Activated CD4-positive, alpha-beta memory T cell treated with anti-CD3 and anti-CD28 coated beads for 36 hours (primary cell): ENCODE data around the gene ABCC10. TPM values are rescaled to one million over a fixed set of nuclear protein-coding genes. Genes with fewer than 3 reads are reported as not detected.
"Not testable (repeated sequence)": the region's sequence is repeated elsewhere in the genome, so short reads cannot be mapped to it uniquely, and the experiment has no call there.

ENCODE experiments used
- CTCF ChIA-PET: fragments of 350-600 bp; sonication (Branson Sonifier 250); formaldehyde crosslinking; loops from one replicate; lab custom pipeline; 2021; ENCODE audit warnings: antibody characterized with exemption, inconsistent platforms; lab: Charles Lee
- POLR2A ChIA-PET: fragments of 350-600 bp; sonication (Branson Sonifier 250); formaldehyde crosslinking; loops from one replicate; lab custom pipeline; 2021; ENCODE audit warnings: antibody characterized with exemption; lab: Charles Lee
- DNase-seq: peaks from one replicate; pipeline ENCODE4 v3.0.0-alpha.2; 2020
- H3K27ac Mint-ChIP-seq: one replicate; pipeline ENCODE4 v1.8.0; 2021; ENCODE audit warnings: mixed read lengths
- H3K27me3 Mint-ChIP-seq: one replicate; pipeline ENCODE4 v1.8.0; 2021; ENCODE audit warnings: mixed read lengths
- H3K36me3 Mint-ChIP-seq: one replicate; pipeline ENCODE4 v1.8.0; 2021; ENCODE audit warnings: mixed read lengths
- H3K4me1 Mint-ChIP-seq: one replicate; pipeline ENCODE4 v1.8.0; 2021; ENCODE audit warnings: low read depth, mixed read lengths
- H3K4me3 Mint-ChIP-seq: one replicate; pipeline ENCODE4 v1.8.0; 2021; ENCODE audit warnings: mild to moderate bottlenecking, mixed read lengths
- H3K9me3 Mint-ChIP-seq: one replicate; pipeline ENCODE4 v1.8.0; 2021; ENCODE audit warnings: mixed read lengths
- intact Hi-C: fragments of 100-400 bp; cut with micrococcal nuclease; formaldehyde crosslinking; loops from one replicate; pipeline ENCODE4 v1.15.1; 2023
- total RNA-seq, 2 experiments: library from RNA; stranded (reverse); gene quantifications; one replicate each; pipeline ENCODE4 v1.2.3, GENCODE V29; 2021

The ABCC10 gene
- total RNA-seq, 2 experiments from 2014 or later, result 27.2 to 31.9 TPM

- Mint-ChIP-seq H3K9me3 (no peaks in the 10 kb centered on the region), H3K4me3 (no peak overlapping the region), H3K4me1 (no peaks in the 10 kb centered on the region), H3K27ac (no peak overlapping the region), H3K36me3 (peaks cover 15% of the 10 kb centered on the region), H3K27me3 (no peaks in the 10 kb centered on the region)
- ChIA-PET CTCF (no interaction called here), POLR2A (no interaction called here)
- no peak for DNase-seq
- intact Hi-C loops, result no loop called here
Measured at GRCh38 chr6:43448916-43449315, 21.6 kb downstream of the ABCC10 start.

DNA sequence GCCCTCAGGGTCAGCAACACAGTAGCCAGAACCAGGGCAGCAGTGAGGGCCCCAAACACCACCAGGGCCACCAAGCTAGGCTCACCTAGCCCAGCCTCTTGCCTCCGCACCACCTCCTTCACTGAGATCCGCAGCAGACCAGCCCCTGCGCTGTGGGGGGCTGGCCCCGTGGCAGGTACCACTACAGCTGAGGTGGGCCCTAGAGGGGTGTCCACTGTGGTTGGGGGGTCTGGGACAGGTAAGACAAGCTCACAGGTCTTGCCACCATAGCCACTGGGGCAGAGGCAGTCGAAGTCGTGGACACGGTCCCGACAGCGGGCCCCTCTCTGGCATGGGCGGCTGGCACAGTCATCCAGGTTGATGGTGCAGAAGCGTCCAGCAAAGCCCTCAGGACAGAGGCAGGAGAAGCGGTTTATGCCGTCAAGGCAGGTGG, 23.4 kb downstream of the ABCC10 start:
- no peak overlapping the region for H3K27ac Mint-ChIP-seq
- CTCF ChIA-PET, result no interaction called here
- H3K4me3 Mint-ChIP-seq, result no peak overlapping the region
- H3K27me3 Mint-ChIP-seq, result peaks cover 1% of the 10 kb centered on the region
- no peaks in the 10 kb centered on the region for H3K9me3 Mint-ChIP-seq
- H3K4me1 Mint-ChIP-seq, result peaks cover 2% of the 10 kb centered on the region
- H3K36me3 Mint-ChIP-seq, result peaks cover 12% of the 10 kb centered on the region
- intact Hi-C loops, result no loop called here
- no peak for DNase-seq
- POLR2A ChIA-PET, result no interaction called here

- no peak for DNase-seq
- Mint-ChIP-seq H3K9me3 (no peaks in the 10 kb centered on the region), H3K27ac (no peak overlapping the region), H3K27me3 (peaks cover 6% of the 10 kb centered on the region), H3K36me3 (peaks cover 10% of the 10 kb centered on the region), H3K4me3 (no peak overlapping the region), H3K4me1 (peaks cover 6% of the 10 kb centered on the region)
- CTCF ChIA-PET, result no interaction called here
- POLR2A ChIA-PET, result no interaction called here
- intact Hi-C loops, result no loop called here
Measured at GRCh38 chr6:43451348-43451747, 24.0 kb downstream of the ABCC10 start.

DNA sequence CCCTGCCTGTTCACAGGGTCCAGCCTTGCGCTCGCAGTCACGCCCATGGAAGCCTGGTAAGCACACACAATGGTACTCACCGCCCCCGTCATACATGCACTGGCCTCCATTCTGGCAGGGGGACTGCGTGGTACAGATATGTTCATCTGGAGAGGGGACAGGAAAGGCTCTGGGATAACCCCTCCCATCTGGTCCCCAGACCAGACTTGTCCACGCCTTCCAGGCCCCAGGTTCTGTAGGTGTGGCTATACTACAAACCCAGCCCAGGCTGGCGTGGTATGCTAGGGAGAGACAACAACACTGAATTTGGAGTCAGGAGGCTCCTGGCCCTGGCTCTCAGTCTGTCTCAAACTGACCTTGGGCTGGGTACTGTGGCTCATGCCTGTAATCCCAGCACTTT, 24.6 kb downstream of the ABCC10 start:
- intact Hi-C loops, result no loop called here
- Mint-ChIP-seq H3K4me1 (peaks cover 8% of the 10 kb centered on the region), H3K4me3 (no peak overlapping the region), H3K27ac (no peak overlapping the region), H3K9me3 (no peaks in the 10 kb centered on the region), H3K27me3 (peaks cover 9% of the 10 kb centered on the region), H3K36me3 (peaks cover 10% of the 10 kb centered on the region)
- no peak for DNase-seq
- ChIA-PET POLR2A (no interaction called here), CTCF (interaction anchor here (1.1 to 6.6 kb wide), 2 partner anchors 55 to 60 kb away, joined by 3 to 65 read pairs; no protein-coding TSS in a partner anchor)

- POLR2A ChIA-PET, result no interaction called here
- peaks cover 9% of the 10 kb centered on the region for H3K27me3 Mint-ChIP-seq
- H3K9me3 Mint-ChIP-seq, result no peaks in the 10 kb centered on the region
- CTCF ChIA-PET, result interaction anchor here (0.8 to 6.6 kb wide), 3 partner anchors 55 to 384 kb away, joined by 3 to 65 read pairs (median 3); no protein-coding TSS in a partner anchor
- no peak overlapping the region for H3K27ac Mint-ChIP-seq
- no peak for DNase-seq
- peaks cover 10% of the 10 kb centered on the region for H3K36me3 Mint-ChIP-seq
- intact Hi-C loops, result no loop called here
- H3K4me3 Mint-ChIP-seq, result no peak overlapping the region
- H3K4me1 Mint-ChIP-seq, result peaks cover 8% of the 10 kb centered on the region
Measured at GRCh38 chr6:43452896-43453295, 25.6 kb downstream of the ABCC10 start.

DNA sequence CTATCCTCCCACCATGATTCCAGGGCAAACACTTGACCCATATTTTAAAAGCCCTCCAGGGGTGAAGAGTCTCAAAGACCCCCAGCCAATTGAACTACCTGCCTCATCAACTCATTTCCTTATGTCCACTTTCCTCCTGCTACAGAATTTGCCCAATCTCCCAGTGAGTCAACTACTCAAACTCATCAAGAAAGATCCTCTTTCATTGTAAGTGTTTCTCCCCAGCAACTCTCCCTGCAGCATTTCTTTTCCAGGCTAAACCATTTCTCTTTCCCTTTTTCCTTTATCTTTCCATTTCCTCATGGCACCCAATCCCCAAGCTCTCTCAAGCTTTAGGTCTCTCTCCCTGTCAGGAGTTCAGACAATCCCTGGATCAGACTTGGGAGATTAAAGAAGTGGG, 26.5 kb downstream of the ABCC10 start:
- no peak overlapping the region for H3K27ac Mint-ChIP-seq
- H3K9me3 Mint-ChIP-seq, result no peaks in the 10 kb centered on the region
- ChIA-PET POLR2A (no interaction called here), CTCF (interaction anchor here (0.6 to 6.6 kb wide), 5 partner anchors 26 to 56 kb away, joined by 3 to 65 read pairs (median 4); partner anchors contain the start of genes ABCC10 and LRRC73)
- H3K36me3 Mint-ChIP-seq, result peaks cover 10% of the 10 kb centered on the region
- H3K4me1 Mint-ChIP-seq, result peaks cover 8% of the 10 kb centered on the region
- intact Hi-C loops, result loop anchor here (1.0 to 2.0 kb wide), 3 partner anchors 23 to 52 kb away; partner anchors contain the start of genes ABCC10 and TJAP1
- H3K4me3 Mint-ChIP-seq, result no peak overlapping the region
- peaks cover 9% of the 10 kb centered on the region for H3K27me3 Mint-ChIP-seq
- no peak for DNase-seq

- Mint-ChIP-seq H3K9me3 (no peaks in the 10 kb centered on the region), H3K4me3 (peak overlapping the region; percentile 76), H3K27me3 (peaks cover 9% of the 10 kb centered on the region), H3K4me1 (peaks cover 8% of the 10 kb centered on the region), H3K36me3 (peaks cover 10% of the 10 kb centered on the region), H3K27ac (no peak overlapping the region)
- peak; percentile 81 for DNase-seq
- CTCF ChIA-PET, result interaction anchor here (0.6 to 6.6 kb wide), 5 partner anchors 27 to 56 kb away, joined by 3 to 65 read pairs (median 4); partner anchors contain the start of genes ABCC10 and LRRC73
- intact Hi-C loops, result loop anchor here (1.0 to 2.0 kb wide), 3 partner anchors 23 to 52 kb away; partner anchors contain the start of genes ABCC10 and TJAP1
- POLR2A ChIA-PET, result no interaction called here
Measured at GRCh38 chr6:43454290-43454695, 27.0 kb downstream of the ABCC10 start.

DNA sequence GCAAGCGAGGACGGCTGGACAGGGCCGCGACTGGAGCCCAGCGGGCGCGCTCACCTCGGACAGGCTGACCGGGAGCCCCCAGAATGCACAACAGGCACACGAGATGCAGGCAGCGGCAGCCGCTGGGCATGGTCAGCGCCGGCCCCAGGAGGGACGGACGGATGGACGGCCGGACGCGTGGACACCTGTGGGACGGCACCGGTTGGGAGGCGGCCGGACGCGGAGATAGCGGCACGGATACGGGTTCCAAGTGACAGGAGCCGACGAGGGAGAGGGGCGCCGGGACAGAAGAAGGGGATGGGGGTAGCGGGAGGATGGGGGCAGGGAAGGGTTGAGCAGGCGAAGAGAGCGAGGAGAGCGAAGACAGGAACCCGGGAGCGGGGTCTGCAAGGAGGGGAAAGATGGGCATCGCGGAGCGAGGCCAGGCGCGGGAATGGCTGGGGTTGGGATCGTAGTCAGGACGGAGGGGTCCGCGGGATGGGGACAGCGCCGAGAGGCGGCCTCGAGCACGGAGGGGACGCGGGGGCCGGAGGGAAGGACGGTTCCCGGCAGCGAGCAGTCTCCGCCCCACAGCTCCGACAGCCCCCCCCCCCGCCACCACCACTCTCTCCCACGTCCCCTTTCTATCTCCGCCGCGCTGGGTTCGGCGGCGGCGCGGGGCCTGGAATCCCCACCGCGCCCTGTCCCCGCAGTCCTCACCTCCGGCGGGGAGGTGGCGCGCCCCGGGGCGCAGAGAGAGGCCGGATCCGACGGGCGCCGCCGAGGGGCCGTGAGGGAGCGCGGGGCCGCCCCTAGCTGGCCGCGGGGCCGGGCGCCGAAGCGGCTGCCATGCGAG, 27.6 kb downstream of the ABCC10 start:
- H3K27ac Mint-ChIP-seq, result no peak overlapping the region
- peak; percentile 36 for DNase-seq
- peak overlapping the region; percentile 76 for H3K4me3 Mint-ChIP-seq
- H3K27me3 Mint-ChIP-seq, result peaks cover 9% of the 10 kb centered on the region
- intact Hi-C loops, result loop anchor here (1.0 to 2.0 kb wide), 3 partner anchors 22 to 51 kb away; partner anchors contain the start of genes ABCC10 and TJAP1
- H3K36me3 Mint-ChIP-seq, result peaks cover 9% of the 10 kb centered on the region
- H3K9me3 Mint-ChIP-seq, result no peaks in the 10 kb centered on the region
- peaks cover 8% of the 10 kb centered on the region for H3K4me1 Mint-ChIP-seq
- CTCF ChIA-PET, result interaction anchor here (0.7 to 6.6 kb wide), 9 partner anchors 16 to 226 kb away, joined by 3 to 65 read pairs (median 4); partner anchors contain the start of genes DNPH1, POLR1C, TJAP1 and YIPF3
- POLR2A ChIA-PET, result interaction anchor here (1.0 kb wide), 3 partner anchors 23 to 62 kb away, joined by 3 to 4 read pairs (median 3); partner anchors contain the start of genes LRRC73, POLR1C and YIPF3

DNA sequence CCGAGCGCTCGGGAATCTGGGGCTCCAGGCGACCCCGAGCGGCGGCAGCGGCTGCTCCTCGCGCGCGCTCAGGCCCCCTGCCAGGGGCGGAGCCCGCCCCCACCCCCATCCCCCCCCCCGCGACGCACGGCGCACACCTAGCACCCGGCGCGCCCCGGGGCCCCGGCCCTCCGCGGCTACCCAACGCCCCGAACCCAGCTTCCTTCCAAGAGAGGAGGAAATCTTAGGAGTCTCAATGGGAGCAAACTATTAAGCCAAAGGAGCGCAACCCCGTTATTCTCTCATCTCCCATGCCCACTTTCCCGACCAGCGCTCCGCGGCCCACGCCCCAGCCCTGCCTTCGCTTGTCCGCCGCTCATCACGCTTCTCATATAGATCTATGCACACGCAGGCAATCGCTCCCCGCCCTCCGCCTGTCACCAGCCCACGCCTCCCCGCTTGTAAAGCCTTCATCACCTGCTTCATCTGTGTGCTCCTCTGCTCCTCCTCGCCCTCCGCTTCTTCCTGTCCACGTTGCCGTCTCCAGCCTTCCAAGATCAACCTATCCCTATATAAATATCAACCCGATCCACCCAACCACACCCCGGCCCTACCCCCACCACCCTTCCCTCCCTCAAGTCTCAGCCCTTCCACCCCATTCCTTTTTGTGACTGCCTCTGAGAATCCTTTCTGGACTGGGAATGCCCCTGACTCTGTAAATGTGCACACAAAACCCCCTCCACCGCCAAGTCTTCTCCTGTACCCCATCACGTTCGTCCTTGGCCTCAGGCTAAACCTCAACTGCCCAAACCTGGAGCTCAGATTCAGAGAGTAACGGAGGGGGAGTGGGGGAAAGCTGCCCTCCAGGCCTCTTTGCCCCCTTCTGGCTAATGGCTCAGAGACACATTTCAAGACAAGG, 28.4 kb downstream of the ABCC10 start, which contains the start of gene DLK2:
TSS of gene DLK2 (minus strand) at position 18 of the 898 bp plus-strand sequence. CDS start 723 bp downstream, outside the sequence.
- CTCF ChIA-PET, result interaction anchor here (0.7 to 6.6 kb wide), 9 partner anchors 17 to 227 kb away, joined by 3 to 65 read pairs (median 4); partner anchors contain the start of genes DNPH1, POLR1C, TJAP1 and YIPF3
- H3K9me3 Mint-ChIP-seq, result no peaks in the 10 kb centered on the region
- peak within 1 kb of the TSS; percentile 80 for H3K4me3 Mint-ChIP-seq
- peaks cover 8% of the 10 kb centered on the region for H3K4me1 Mint-ChIP-seq
- POLR2A ChIA-PET, result interaction anchor here (1.0 kb wide), 3 partner anchors 22 to 61 kb away, joined by 3 to 4 read pairs (median 3); partner anchors contain the start of genes LRRC73, POLR1C and YIPF3
- intact Hi-C loops, result loop anchor here (2.0 kb wide), 2 partner anchors 21 to 29 kb away; partner anchors contain the start of genes ABCC10 and TJAP1
- peak; percentile 67 for DNase-seq
- H3K27ac Mint-ChIP-seq, result peak within 1 kb of the TSS; percentile 57
- peaks cover 9% of the 10 kb centered on the region for H3K27me3 Mint-ChIP-seq
- H3K36me3 Mint-ChIP-seq, result peaks cover 4% of the 10 kb centered on the region

GRCh38 chr6:43457643-43458042, 30.3 kb downstream of the ABCC10 start:
- intact Hi-C loops, result no loop called here
- no peak overlapping the region for H3K27ac Mint-ChIP-seq
- H3K27me3 Mint-ChIP-seq, result peaks cover 11% of the 10 kb centered on the region
- no peak for DNase-seq
- ChIA-PET POLR2A (no interaction called here), CTCF (interaction anchor here (0.6 to 6.6 kb wide), 2 partner anchors 50 to 52 kb away, joined by 3 to 65 read pairs; partner anchors contain the start of gene LRRC73)
- no peak overlapping the region for H3K4me3 Mint-ChIP-seq
- no peaks in the 10 kb centered on the region for H3K36me3 Mint-ChIP-seq
- H3K9me3 Mint-ChIP-seq, result no peaks in the 10 kb centered on the region
- peaks cover 8% of the 10 kb centered on the region for H3K4me1 Mint-ChIP-seq

GRCh38 chr6:43458154-43458553, 30.8 kb downstream of the ABCC10 start:
- intact Hi-C loops, H3K4me3 Mint-ChIP-seq, H3K4me1 Mint-ChIP-seq, H3K9me3 Mint-ChIP-seq, H3K27ac Mint-ChIP-seq, H3K36me3 Mint-ChIP-seq, DNase-seq, POLR2A ChIA-PET: not testable (repeated sequence)
- CTCF ChIA-PET, result interaction anchor here (6.6 kb wide), 1 partner anchor 49 kb away, joined by 65 read pairs; no protein-coding TSS in a partner anchor
- H3K27me3 Mint-ChIP-seq, result peaks cover 13% of the 10 kb centered on the region
